Mucosa of descending colon (tissue), 3 donors: ENCODE results near the gene CLEC7A. TPM values are rescaled to one million over a fixed set of nuclear protein-coding genes. Genes with fewer than 3 reads are reported as not detected.

Experiments
- ATAC-seq: fragments of 200-7000 bp; cut with Tn5 transposase; one replicate; pipeline ENCODE4 v1.9.1; 2020; ENCODE audit warnings: mild to moderate bottlenecking, moderate library complexity
- DNase-seq, 3 donors: peaks; one replicate each; pipeline ENCODE4 v3.0.0-alpha.2; 2020
- H3K36me3 ChIP-seq: fragments of 200-600 bp; one replicate; pipeline ENCODE4 v1.8.0; 2021; ENCODE audit warnings: low read depth, mild to moderate bottlenecking
- H3K4me1 ChIP-seq: fragments of 200-600 bp; one replicate; pipeline ENCODE4 v1.8.0; 2021; ENCODE audit warnings: low read depth, mild to moderate bottlenecking
- H3K4me3 ChIP-seq: fragments of 200-600 bp; one replicate; pipeline ENCODE4 v1.8.0; 2021; ENCODE audit warnings: mild to moderate bottlenecking
- H3K9me3 ChIP-seq: fragments of 200-600 bp; one replicate; pipeline ENCODE4 v1.8.0; 2021; ENCODE audit warnings: mild to moderate bottlenecking
- CTCF ChIP-seq: fragments of 200-600 bp; IDR thresholded peaks from one replicate; pipeline ENCODE4 v1.8.0; 2022; ENCODE audit warnings: antibody characterized with exemption, mild to moderate bottlenecking
- intact Hi-C, 2 donors: fragments of 100-400 bp; cut with DNase I in 1 of 2; cut with micrococcal nuclease in 1 of 2; formaldehyde crosslinking; loops; one replicate each; pipeline versions ENCODE4 v1.11.0 to v1.11.1; 2022; cut with DNase I, micrococcal nuclease
- total RNA-seq, 3 donors: library from RNA; stranded (reverse); fragmentation: NEBNext Ultra II Directional in 2 of 3; extraction: Animal tissue kit (Norgen Biotek cat#: 25700) in 2 of 3; gene quantifications; one replicate each; pipeline versions ENCODE4 v1.2.1 to v1.2.4, GENCODE V29; 2021 to 2023
- donor health status: DM: no; HTN: no; CAD: no; lungs with moderate emphysema.
- donor health status: DM: no; HTN: no; CAD: no.
- donor health status: DM: no; HTN: yes; CAD: no.

The CLEC7A gene
- total RNA-seq, 3 donors from 2014 or later: 3.1 to 12.0 (median 6.3) TPM

- Histone ChIP-seq H3K4me3 (no peak overlapping the region), H3K36me3 (no peaks in the 10 kb centered on the region), H3K4me1 (no peaks in the 10 kb centered on the region), H3K9me3 (no peaks in the 10 kb centered on the region)
- intact Hi-C loops: no loop called here
- ATAC-seq (no peak), DNase-seq (no peak)
- TF ChIP-seq CTCF: no peak
Observed at GRCh38 chr12:10163084-10163483, 33.1 kb upstream of the CLEC7A start.

GRCh38 chr12:10160617-10161385 is 30.8 kb upstream of the CLEC7A start:
- Histone ChIP-seq H3K36me3 (no peaks in the 10 kb centered on the region), H3K4me3 (no peak overlapping the region), H3K4me1 (no peaks in the 10 kb centered on the region), H3K9me3 (no peaks in the 10 kb centered on the region)
- intact Hi-C loops: no loop called here
- ATAC-seq (no peak), DNase-seq (no peak)
- no peak for TF ChIP-seq CTCF

- no peaks in the 10 kb centered on the region for H3K36me3 ChIP-seq
- DNase-seq (no peak), ATAC-seq (no peak)
- H3K4me1 ChIP-seq: no peaks in the 10 kb centered on the region
- TF ChIP-seq CTCF: no peak
- no peaks in the 10 kb centered on the region for H3K9me3 ChIP-seq
- no peak overlapping the region for H3K4me3 ChIP-seq
- intact Hi-C loops: no loop called here
Observed at GRCh38 chr12:10159280-10159679, 29.3 kb upstream of the CLEC7A start.

- no peak for TF ChIP-seq CTCF
- no peak overlapping the region for H3K4me3 ChIP-seq
- intact Hi-C loops: no loop called here
Observed at GRCh38 chr12:10158406-10158805, 28.4 kb upstream of the CLEC7A start.

GRCh38 chr12:10155966-10156365 is 26.0 kb upstream of the CLEC7A start:
- DNase-seq: no peak
- intact Hi-C loops: no loop called here
- Histone ChIP-seq H3K36me3 (no peaks in the 10 kb centered on the region), H3K9me3 (no peaks in the 10 kb centered on the region), H3K4me1 (no peaks in the 10 kb centered on the region), H3K4me3 (no peak overlapping the region)
- no peak for TF ChIP-seq CTCF
- ATAC-seq: no peak

More at GRCh38 chr12:10158406-10158805, 28.4 kb upstream of the CLEC7A start:
- Histone ChIP-seq H3K4me1 (no peaks in the 10 kb centered on the region), H3K9me3 (no peaks in the 10 kb centered on the region), H3K36me3 (no peaks in the 10 kb centered on the region)
- ATAC-seq: no peak
- DNase-seq: no peak
